ENCODE results near the gene HRH2. TPM values are rescaled to one million over a fixed set of nuclear protein-coding genes. Genes with fewer than 3 reads are reported as not detected.

HRH2 gene
- total RNA-seq, result 1.2 and 1.5 TPM in 2 replicates
- long read RNA-seq, partial matches to known transcripts, result 0 of 1 reads
- long read RNA-seq, other reads (novel, unspliced or antisense), result 1 of 1 reads

DNA sequence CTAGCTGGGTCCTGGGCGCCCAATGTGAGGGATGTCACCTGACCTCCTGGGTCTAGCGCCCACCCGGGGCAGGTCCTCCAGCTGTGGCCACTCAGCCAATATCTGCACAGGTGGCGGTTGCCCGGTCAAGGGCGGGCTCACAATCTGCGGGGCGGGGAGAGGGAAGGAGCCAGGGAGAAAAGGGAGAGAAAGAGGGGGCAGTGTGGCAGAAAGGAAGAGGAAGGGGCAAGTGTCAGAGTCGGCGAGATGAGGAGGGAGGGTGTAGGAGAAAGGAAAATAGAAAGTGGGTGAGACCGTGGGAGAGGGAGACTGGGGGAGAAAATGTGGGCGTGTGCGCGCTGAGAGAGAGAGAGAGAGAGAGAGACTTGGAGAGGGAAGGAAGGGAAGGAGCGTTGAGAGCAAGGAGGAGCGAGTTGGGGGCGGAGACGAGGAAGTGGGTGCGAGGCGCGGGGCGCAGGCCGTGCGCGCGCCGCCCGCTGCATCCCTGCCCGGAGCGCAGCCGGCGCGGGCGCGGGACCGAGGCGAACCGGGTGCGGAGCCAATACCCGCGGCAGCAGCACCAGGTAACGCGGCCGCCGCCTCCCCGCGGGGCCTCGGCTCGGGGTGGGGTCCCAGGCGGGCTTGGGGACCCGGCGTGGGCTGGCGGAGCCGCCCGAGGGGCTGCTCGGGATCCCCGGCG lies at the start of gene HRH2:
Gene HRH2 (plus strand): TSS at position 479 of the 679 bp plus-strand sequence. CDS start 25,163 bp downstream, outside the sequence.
- H3K36me3 Mint-ChIP-seq (ENCODE audit: insufficient read depth), result no peaks in the 10 kb centered on the region
- peak within 1 kb of the TSS; percentile 76 for H3K4me3 Mint-ChIP-seq (ENCODE audit: low read depth)
- DNase-seq (ENCODE audit: low spot score, unreplicated experiment), result peak; percentile 25
- TF ChIP-seq, protein P1, sequence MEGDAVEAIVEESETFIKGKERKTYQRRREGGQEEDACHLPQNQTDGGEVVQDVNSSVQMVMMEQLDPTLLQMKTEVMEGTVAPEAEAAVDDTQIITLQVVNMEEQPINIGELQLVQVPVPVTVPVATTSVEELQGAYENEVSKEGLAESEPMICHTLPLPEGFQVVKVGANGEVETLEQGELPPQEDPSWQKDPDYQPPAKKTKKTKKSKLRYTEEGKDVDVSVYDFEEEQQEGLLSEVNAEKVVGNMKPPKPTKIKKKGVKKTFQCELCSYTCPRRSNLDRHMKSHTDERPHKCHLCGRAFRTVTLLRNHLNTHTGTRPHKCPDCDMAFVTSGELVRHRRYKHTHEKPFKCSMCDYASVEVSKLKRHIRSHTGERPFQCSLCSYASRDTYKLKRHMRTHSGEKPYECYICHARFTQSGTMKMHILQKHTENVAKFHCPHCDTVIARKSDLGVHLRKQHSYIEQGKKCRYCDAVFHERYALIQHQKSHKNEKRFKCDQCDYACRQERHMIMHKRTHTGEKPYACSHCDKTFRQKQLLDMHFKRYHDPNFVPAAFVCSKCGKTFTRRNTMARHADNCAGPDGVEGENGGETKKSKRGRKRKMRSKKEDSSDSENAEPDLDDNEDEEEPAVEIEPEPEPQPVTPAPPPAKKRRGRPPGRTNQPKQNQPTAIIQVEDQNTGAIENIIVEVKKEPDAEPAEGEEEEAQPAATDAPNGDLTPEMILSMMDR (IDR thresholded peaks at IDR 0.05; ENCODE audit: unreplicated experiment), result no peak
- H3K27me3 Mint-ChIP-seq, result peaks cover 56% of the 10 kb centered on the region
- H3K27ac Mint-ChIP-seq, result no peak within 1 kb of the TSS
- no peaks in the 10 kb centered on the region for H3K9me3 Mint-ChIP-seq (ENCODE audit: low read depth)
- peaks cover 9% of the 10 kb centered on the region for H3K4me1 Mint-ChIP-seq (ENCODE audit: low read depth)

DNA sequence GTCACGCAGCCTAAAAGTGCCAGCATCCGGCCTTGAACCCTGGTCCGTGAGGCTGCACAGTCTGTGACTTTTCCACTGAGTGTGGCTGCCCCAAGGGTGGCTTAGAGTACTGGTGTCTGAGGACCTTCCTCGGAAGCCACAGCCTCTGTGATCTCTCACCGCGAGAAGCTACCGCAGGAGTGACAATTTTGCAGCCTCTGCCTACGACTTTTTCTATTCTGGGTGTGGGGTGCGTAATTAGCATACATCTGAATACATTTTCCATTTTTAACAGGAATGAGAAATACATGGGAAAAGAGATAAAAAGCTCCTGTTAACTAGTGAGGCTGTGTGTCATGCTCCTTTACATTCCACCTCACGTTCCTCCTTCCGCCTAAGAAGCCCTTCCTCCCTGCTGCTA lies 48.3 kb upstream of the HRH2 start:
- Mint-ChIP-seq H3K36me3 (ENCODE audit: insufficient read depth) (peaks cover 2% of the 10 kb centered on the region), H3K27ac (no peak overlapping the region), H3K9me3 (ENCODE audit: low read depth) (peaks cover 12% of the 10 kb centered on the region), H3K4me1 (ENCODE audit: low read depth) (no peaks in the 10 kb centered on the region), H3K4me3 (ENCODE audit: low read depth) (no peak overlapping the region), H3K27me3 (peaks cover 18% of the 10 kb centered on the region)
- TF ChIP-seq, protein P1 (IDR thresholded peaks at IDR 0.05; ENCODE audit: unreplicated experiment), result no peak
- DNase-seq (ENCODE audit: low spot score, unreplicated experiment), result no peak

DNA sequence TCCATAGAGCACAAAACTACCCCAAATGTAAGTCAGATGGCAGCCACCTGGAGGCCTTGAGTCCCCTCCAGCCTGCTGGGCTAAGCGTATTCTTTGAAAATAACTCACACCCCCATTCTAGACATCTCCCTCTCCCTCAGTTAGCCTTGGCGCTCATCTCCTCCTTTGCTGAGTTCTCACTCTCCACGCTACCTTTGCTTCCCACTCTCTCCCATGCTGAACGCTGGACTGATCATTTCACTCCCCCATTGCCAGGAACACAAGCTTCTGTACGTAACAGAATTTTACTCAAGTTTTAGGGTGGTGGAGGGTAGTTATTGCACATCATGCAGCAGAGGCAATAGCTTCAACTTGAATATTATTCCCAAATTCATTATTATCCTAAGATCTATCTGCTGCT lies 47.5 kb upstream of the HRH2 start:
- H3K27ac Mint-ChIP-seq, result no peak overlapping the region
- H3K4me3 Mint-ChIP-seq (ENCODE audit: low read depth), result no peak overlapping the region
- peaks cover 18% of the 10 kb centered on the region for H3K27me3 Mint-ChIP-seq
- H3K9me3 Mint-ChIP-seq (ENCODE audit: low read depth), result peaks cover 6% of the 10 kb centered on the region
- TF ChIP-seq, protein P1 (IDR thresholded peaks at IDR 0.05; ENCODE audit: unreplicated experiment), result no peak
- H3K36me3 Mint-ChIP-seq (ENCODE audit: insufficient read depth), result no peaks in the 10 kb centered on the region
- H3K4me1 Mint-ChIP-seq (ENCODE audit: low read depth), result no peaks in the 10 kb centered on the region
- DNase-seq (ENCODE audit: low spot score, unreplicated experiment), result no peak

DNA sequence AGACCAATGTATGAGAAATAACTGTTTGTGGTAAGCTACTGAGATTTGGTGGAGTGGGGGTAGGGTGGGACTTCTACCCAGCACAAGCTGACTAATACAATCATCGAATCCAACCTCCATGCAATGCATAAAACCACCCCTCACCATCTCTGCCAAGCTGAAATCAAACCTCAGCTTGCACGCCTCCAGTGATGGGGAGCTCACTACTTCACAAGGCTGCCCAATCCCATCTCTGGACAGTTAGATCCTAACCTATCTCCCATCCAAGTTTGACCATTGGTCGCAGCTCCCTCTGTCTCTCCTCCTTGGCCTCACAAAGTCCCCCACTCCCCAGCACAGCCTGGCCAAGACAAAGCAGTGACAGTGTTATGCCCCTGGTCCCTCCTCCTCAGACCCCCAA lies 47.0 kb upstream of the HRH2 start:
- Mint-ChIP-seq H3K27me3 (peaks cover 18% of the 10 kb centered on the region), H3K4me1 (ENCODE audit: low read depth) (no peaks in the 10 kb centered on the region), H3K9me3 (ENCODE audit: low read depth) (peaks cover 3% of the 10 kb centered on the region), H3K27ac (no peak overlapping the region), H3K36me3 (ENCODE audit: insufficient read depth) (no peaks in the 10 kb centered on the region), H3K4me3 (ENCODE audit: low read depth) (no peak overlapping the region)
- no peak for DNase-seq (ENCODE audit: low spot score, unreplicated experiment)
- TF ChIP-seq, protein P1 (IDR thresholded peaks at IDR 0.05; ENCODE audit: unreplicated experiment), result no peak

- peaks cover 20% of the 10 kb centered on the region for H3K27me3 Mint-ChIP-seq
- DNase-seq (ENCODE audit: low spot score, unreplicated experiment), result no peak
- TF ChIP-seq, protein P1 (IDR thresholded peaks at IDR 0.05; ENCODE audit: unreplicated experiment), result no peak
- no peaks in the 10 kb centered on the region for H3K9me3 Mint-ChIP-seq (ENCODE audit: low read depth)
- H3K4me1 Mint-ChIP-seq (ENCODE audit: low read depth), result no peaks in the 10 kb centered on the region
- no peak overlapping the region for H3K4me3 Mint-ChIP-seq (ENCODE audit: low read depth)
- no peak overlapping the region for H3K27ac Mint-ChIP-seq
- no peaks in the 10 kb centered on the region for H3K36me3 Mint-ChIP-seq (ENCODE audit: insufficient read depth)
Observed at GRCh38 chr5:175614223-175614815, 43.6 kb upstream of the HRH2 start.

All from progenitor cell of endocrine pancreas (in vitro differentiated cells).